Activated CD4-positive, alpha-beta T cell treated with anti-CD3 and anti-CD28 coated beads for 36 hours (primary cell): ENCODE results near the gene HOXA4. TPM values are rescaled to one million over a fixed set of nuclear protein-coding genes. Genes with fewer than 3 reads are reported as not detected.

Experiments
- ATAC-seq: fragments of 200-7000 bp; cut with Tn5 transposase; one replicate; pipeline ENCODE4 v1.10.0; 2021; ENCODE audit warnings: mild to moderate bottlenecking, moderate library complexity
- CTCF ChIA-PET: fragments of 350-600 bp; sonication (Branson Sonifier 250); formaldehyde crosslinking; loops from one replicate; lab custom pipeline; 2021; ENCODE audit warnings: antibody characterized with exemption; lab: Charles Lee
- POLR2A ChIA-PET: fragments of 350-600 bp; sonication (Branson Sonifier 250); formaldehyde crosslinking; loops from one replicate; lab custom pipeline; 2021; ENCODE audit warnings: antibody characterized with exemption, inconsistent platforms; lab: Charles Lee
- DNase-seq: peaks from one replicate; pipeline ENCODE4 v3.0.0-alpha.2; 2020
- H3K27ac Mint-ChIP-seq: one replicate; pipeline ENCODE4 v1.8.0; 2021; ENCODE audit warnings: mixed read lengths
- H3K27me3 Mint-ChIP-seq: one replicate; pipeline ENCODE4 v1.8.0; 2021; ENCODE audit warnings: mixed read lengths
- H3K36me3 Mint-ChIP-seq: one replicate; pipeline ENCODE4 v1.8.0; 2021; ENCODE audit warnings: low read depth, mixed read lengths
- H3K4me1 Mint-ChIP-seq: one replicate; pipeline ENCODE4 v1.8.0; 2021; ENCODE audit warnings: mixed read lengths
- H3K4me3 Mint-ChIP-seq: one replicate; pipeline ENCODE4 v1.8.0; 2021; ENCODE audit warnings: mild to moderate bottlenecking, moderate library complexity, mixed read lengths
- H3K9me3 Mint-ChIP-seq: one replicate; pipeline ENCODE4 v1.8.0; 2021; ENCODE audit warnings: low read depth, mixed read lengths
- intact Hi-C, 2 experiments: fragments of 100-400 bp; cut with DNase I in 1 of 2; cut with micrococcal nuclease in 1 of 2; formaldehyde crosslinking; loops; one replicate each; pipeline versions ENCODE4 v1.14.2 to v1.15.1; 2022 to 2024; cut with DNase I, micrococcal nuclease
- total RNA-seq, 2 experiments: library from RNA; stranded (reverse); gene quantifications; one replicate each; pipeline ENCODE4 v1.2.3, GENCODE V29; 2021

The HOXA4 gene
- total RNA-seq, 2 experiments from 2014 or later: 0.25 TPM; not detected in 1

DNA sequence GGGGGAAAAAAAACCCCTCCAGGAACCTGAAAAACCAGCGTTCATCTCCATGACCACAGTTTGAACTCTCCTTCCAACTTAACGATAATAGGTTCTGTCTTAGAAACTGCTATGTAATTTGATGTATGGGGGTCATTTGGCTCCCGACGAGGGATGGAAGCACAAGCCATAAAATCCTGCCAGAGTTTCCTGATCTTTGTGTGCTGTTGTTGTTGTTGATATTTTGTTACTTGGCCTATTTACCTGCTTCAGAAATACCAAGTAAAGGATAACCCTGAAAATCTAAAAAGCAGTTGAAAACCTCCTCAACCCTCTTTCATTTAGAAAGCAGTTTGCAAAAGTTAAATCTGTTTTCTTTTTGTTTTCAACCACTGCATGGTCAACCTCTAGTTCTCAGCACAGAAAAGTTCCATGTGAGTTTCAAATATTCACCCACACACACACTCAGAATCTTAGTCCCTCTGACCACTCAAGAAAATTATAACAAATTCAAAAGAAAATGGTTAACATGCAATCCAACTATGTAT, 18.7 kb downstream of the HOXA4 start:
- no peaks in the 10 kb centered on the region for H3K4me1 Mint-ChIP-seq
- ATAC-seq: no peak
- peaks cover 13% of the 10 kb centered on the region for H3K27me3 Mint-ChIP-seq
- DNase-seq: no peak
- H3K9me3 Mint-ChIP-seq: no peaks in the 10 kb centered on the region
- no peak overlapping the region for H3K4me3 Mint-ChIP-seq
- POLR2A ChIA-PET: no interaction called here
- CTCF ChIA-PET: no interaction called here
- H3K27ac Mint-ChIP-seq: no peak overlapping the region
- H3K36me3 Mint-ChIP-seq: no peaks in the 10 kb centered on the region
- intact Hi-C loops: no loop called here

DNA sequence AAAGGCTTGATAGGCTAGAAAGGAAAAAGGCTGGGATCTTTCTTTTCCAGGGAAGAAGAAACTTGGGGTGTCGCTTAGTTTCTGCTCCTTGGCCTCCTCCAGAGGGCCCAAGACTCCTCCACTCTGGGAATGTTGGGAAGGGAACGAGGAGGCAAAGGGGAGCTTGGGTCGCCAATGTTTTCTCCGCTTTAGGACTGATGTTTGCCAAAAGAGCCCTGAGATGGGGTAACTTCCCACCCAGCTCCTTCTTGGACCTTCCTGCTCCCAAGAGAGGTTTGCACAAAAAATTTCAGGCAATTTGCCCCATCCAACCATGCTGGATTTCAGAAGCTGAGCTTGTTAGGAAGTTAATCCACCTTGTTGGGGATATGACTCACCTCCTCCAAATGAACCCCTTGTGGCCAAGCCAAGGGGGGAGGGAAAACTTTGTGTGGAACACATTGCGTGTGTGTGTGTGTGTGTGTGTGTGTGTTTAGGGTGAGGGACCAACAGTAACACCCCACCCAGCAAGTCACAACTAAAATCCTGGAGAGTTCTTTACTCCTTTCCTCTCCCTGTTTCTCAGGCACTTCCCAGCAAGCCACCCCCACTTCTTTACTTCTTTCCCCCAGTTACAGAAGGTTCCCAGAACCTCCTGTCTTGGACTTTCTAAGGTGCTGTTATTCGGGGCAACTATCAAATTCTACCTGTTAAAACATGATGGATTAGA, 19.4 kb downstream of the HOXA4 start:
- intact Hi-C loops: no loop called here
- Mint-ChIP-seq H3K4me3 (no peak overlapping the region), H3K27me3 (peaks cover 11% of the 10 kb centered on the region), H3K36me3 (no peaks in the 10 kb centered on the region), H3K9me3 (no peaks in the 10 kb centered on the region), H3K4me1 (no peaks in the 10 kb centered on the region), H3K27ac (no peak overlapping the region)
- ATAC-seq (no peak), DNase-seq (no peak)
- CTCF ChIA-PET: no interaction called here
- POLR2A ChIA-PET: no interaction called here

DNA sequence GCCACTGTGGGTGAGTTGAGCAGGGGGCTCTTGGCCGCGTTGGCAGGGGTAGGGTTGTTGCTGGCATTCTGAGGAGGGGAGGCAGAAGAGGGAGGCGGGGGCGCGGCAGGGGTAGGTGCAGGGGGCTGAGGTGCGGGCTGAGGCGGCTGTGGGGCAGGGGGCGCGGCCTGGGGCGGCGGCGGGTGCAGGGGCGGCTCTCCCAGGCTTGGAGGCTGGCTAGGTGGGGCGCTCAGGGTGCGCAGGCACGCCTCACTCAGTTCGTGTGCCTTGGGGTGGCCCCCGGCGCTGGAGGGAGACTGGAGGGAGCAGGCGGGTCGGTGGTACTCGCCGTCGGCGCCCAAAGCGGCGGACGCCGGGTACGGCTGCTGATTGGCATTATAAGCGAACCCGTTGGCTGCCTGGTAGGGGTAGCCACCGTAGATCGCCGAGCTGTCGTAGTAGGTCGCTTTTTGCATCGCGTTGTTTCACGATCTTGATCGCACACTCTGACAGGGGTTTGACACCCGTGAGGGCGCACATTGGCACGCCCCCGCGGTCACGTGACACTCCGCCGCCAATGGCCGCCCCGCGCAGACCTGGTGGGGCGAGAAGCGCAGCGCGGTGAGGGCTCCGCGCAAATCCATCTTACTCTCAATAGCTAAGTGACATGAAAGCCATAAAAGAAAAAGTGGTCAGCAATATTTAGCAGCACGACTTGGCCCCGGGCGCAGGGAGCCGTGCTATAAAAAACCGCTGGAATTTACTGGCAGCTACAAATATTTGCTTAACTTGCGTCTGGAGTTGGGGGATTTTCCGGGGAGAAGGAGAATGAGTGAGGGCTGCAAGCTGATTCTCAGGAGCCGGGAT, 20.1 kb downstream of the HOXA4 start:
- ChIA-PET CTCF (interaction anchor here (1.0 kb wide), 1 partner anchor 25 kb away, joined by 3 read pairs; no protein-coding TSS in a partner anchor), POLR2A (no interaction called here)
- intact Hi-C loops: no loop called here
- Mint-ChIP-seq H3K4me1 (no peaks in the 10 kb centered on the region), H3K36me3 (no peaks in the 10 kb centered on the region), H3K4me3 (no peak overlapping the region), H3K9me3 (no peaks in the 10 kb centered on the region), H3K27me3 (peaks cover 18% of the 10 kb centered on the region), H3K27ac (no peak overlapping the region)
- DNase-seq: no peak
- ATAC-seq: no peak

DNA sequence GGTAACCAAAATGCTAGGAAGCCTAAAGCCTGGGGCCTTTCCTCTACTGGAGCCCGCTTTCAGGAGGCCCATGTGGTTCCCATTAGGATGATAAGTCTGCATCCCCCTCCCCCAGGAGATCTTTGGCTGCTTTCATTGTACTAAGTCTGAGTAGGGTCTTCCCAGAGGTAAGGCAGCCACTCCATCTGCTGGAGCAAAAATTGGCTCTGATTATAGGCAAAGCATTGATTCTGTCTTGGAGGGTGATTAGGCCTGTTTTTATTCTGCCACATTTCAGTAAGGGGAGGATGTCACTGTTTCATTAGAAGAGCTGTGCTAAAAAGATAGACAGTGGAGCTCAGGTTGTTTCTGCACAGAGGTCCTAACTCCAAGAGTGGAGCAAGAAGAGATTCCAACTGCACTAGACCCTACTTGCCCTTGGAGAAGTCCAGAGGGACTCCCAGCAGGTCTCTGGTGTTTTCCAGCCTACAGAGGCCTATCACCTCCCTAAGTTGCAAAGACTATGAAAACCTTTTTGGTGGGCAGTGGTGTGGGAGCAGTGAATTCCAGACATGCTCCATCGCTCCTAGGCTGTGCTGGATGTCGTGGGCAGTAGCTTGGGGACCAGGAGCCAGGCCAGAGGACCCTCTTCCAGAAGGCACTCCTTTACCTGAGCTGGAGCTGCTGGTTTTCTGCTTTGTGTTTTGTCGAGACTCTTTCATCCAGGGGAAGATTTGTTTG, 20.9 kb downstream of the HOXA4 start:
- no peak for DNase-seq
- no peaks in the 10 kb centered on the region for H3K9me3 Mint-ChIP-seq
- H3K4me3 Mint-ChIP-seq: no peak overlapping the region
- ATAC-seq: no peak
- POLR2A ChIA-PET: no interaction called here
- CTCF ChIA-PET: interaction anchor here (1.0 kb wide), 1 partner anchor 25 kb away, joined by 3 read pairs; no protein-coding TSS in a partner anchor
- no peaks in the 10 kb centered on the region for H3K4me1 Mint-ChIP-seq
- peaks cover 22% of the 10 kb centered on the region for H3K27me3 Mint-ChIP-seq
- no peaks in the 10 kb centered on the region for H3K36me3 Mint-ChIP-seq
- no peak overlapping the region for H3K27ac Mint-ChIP-seq
- intact Hi-C loops: no loop called here

DNA sequence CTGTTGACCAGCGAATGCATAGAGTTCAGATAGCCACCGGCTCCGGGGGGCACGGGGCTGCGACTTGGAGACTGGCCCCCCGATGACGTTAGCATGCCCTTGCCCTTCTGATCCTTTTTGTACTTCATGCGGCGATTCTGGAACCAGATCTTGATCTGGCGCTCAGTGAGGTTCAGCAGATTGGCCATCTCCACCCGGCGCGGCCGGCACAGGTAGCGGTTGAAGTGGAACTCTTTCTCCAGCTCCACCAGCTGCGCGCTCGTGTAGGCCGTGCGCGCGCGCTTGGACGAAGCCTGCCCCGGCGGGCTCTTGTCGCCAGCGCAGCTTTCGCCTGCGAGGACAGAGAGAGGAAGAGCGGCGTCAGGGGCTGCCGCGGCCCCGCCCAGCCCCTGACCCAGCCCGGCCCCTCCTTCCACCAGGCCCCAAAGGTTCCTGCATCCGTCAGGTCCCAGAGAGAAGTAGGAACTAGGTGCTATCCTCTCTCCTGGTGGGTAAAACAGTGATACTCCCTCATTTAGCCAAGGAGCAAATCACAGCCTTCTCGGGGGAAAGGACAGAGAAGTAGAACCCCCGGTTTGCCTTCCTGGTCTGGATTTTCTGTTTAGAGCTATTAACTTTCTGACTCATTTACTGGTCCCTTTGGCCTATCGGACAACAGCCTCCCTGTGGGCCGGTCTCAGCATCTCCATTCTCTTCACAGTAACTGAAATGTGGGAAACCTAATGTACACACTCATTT, 22.0 kb downstream of the HOXA4 start:
- H3K27me3 Mint-ChIP-seq: peaks cover 31% of the 10 kb centered on the region
- H3K9me3 Mint-ChIP-seq: no peaks in the 10 kb centered on the region
- H3K4me1 Mint-ChIP-seq: peaks cover 4% of the 10 kb centered on the region
- H3K36me3 Mint-ChIP-seq: no peaks in the 10 kb centered on the region
- no peak overlapping the region for H3K4me3 Mint-ChIP-seq
- CTCF ChIA-PET: no interaction called here
- POLR2A ChIA-PET: no interaction called here
- ATAC-seq: no peak
- DNase-seq: no peak
- no peak overlapping the region for H3K27ac Mint-ChIP-seq
- intact Hi-C loops: no loop called here

DNA sequence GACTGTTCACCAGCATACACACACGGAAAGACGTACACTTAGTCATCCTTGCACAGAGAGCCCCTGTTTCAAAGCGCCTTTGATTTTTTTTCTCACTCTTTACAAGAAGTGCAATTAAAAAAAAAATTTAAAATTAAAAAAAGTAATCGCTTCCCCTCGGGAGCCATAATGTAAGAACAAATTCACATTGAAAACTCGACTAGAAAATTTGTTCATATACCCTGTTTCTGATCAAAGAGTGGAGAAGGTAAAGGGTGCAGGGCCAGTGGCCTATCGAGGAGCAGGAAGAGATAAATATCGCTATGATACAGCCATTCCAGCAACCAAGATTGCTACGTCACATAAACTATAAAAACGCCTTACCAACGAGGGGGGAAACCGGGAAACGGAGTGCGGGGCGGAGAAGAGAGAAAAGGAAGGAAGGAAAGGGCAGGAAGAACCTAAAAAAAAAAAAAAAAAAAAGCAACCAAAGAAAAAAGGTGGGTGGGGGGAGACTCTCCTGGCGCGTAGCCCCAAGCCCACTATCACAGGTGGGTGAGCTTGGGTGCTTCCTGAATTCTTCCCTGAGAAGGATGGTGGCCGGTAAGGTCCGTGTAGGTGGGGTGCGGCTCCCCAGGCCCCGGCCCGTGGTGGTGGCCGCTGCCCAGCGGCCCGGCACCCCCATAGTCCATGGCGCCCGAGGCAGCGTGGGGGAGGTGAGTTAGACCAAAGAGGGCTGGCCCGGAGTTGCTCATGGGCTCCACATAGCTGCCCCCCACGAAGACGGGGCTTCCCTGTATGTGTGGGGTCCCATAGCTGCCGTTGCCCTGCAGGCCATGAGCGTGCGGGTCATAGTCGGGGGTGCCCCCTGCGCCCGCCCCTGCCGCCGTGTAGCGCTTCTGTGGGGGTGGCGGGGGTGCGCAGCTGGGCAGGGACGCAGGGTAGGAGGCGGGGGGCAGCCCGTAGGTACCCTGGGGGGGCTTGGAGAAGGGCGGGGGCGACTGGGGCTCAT, 22.9 kb downstream of the HOXA4 start:
- H3K4me1 Mint-ChIP-seq: peaks cover 9% of the 10 kb centered on the region
- ChIA-PET POLR2A (no interaction called here), CTCF (interaction anchor here (0.6 kb wide), 1 partner anchor 210 kb away, joined by 4 read pairs; no protein-coding TSS in a partner anchor)
- no peaks in the 10 kb centered on the region for H3K36me3 Mint-ChIP-seq
- ATAC-seq (no peak), DNase-seq (no peak)
- H3K4me3 Mint-ChIP-seq: no peak overlapping the region
- intact Hi-C loops: no loop called here
- H3K27me3 Mint-ChIP-seq: peaks cover 37% of the 10 kb centered on the region
- H3K9me3 Mint-ChIP-seq: no peaks in the 10 kb centered on the region
- no peak overlapping the region for H3K27ac Mint-ChIP-seq

DNA sequence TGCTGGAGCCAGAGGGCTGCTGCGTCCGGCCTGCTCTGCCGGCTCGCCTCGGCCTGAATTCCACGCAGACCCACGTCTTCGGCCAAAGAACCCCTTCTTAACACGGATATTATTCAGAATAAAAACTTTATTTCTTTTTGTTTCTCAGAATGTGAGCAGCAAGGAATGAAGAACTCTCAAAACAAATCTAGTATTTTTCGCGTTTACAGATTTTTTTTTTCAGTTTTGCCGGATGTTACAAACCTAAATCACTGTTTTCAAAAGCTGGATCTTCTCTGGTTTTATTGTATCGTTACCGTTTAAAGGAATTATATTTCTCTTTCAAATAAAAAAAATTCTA, 23.7 kb downstream of the HOXA4 start:
- DNase-seq (no peak), ATAC-seq (no peak)
- intact Hi-C loops: no loop called here
- Mint-ChIP-seq H3K36me3 (no peaks in the 10 kb centered on the region), H3K27me3 (peaks cover 43% of the 10 kb centered on the region), H3K9me3 (no peaks in the 10 kb centered on the region), H3K4me3 (no peak overlapping the region), H3K27ac (no peak overlapping the region), H3K4me1 (peaks cover 15% of the 10 kb centered on the region)
- ChIA-PET POLR2A (no interaction called here), CTCF (no interaction called here)

DNA sequence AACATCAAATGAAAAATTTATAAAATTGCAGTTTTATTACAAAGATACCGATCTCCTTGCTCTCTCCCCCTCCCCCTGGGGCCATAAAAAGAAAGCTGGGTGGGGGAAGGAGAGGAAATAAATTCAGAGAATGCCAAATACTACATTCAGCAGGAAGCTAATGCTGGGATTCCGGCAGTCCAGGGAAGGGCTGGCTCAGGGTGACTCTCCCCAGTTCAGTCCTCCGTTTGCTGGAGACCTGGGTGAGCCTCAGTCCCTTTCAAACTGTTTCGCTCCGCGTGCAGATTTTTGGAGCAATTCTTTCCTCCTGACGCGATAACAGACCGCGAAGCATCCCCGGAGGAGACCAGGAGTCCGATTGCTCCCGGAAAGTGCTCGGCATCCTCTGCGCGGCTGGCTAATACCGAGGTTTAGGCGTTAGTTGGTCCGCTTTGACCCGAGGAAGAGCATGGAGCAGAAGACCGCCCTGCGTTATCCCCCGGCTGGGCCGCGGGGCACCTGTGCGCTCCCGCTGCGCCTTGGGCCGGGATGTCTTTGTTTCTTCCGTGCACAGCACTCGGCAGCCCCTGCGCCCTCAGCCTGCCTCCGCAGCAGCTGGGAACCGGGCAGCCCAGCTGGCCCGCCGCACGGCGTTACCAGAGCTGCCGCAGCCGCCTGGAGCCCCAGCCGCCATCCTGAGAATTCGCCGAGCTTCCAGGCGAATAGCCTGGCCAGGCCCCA, 24.2 kb downstream of the HOXA4 start:
- Mint-ChIP-seq H3K36me3 (no peaks in the 10 kb centered on the region), H3K9me3 (no peaks in the 10 kb centered on the region), H3K4me1 (peaks cover 18% of the 10 kb centered on the region), H3K27ac (no peak overlapping the region), H3K27me3 (peaks cover 46% of the 10 kb centered on the region), H3K4me3 (no peak overlapping the region)
- ATAC-seq (no peak), DNase-seq (no peak)
- intact Hi-C loops: no loop called here
- ChIA-PET CTCF (no interaction called here), POLR2A (no interaction called here)

DNA sequence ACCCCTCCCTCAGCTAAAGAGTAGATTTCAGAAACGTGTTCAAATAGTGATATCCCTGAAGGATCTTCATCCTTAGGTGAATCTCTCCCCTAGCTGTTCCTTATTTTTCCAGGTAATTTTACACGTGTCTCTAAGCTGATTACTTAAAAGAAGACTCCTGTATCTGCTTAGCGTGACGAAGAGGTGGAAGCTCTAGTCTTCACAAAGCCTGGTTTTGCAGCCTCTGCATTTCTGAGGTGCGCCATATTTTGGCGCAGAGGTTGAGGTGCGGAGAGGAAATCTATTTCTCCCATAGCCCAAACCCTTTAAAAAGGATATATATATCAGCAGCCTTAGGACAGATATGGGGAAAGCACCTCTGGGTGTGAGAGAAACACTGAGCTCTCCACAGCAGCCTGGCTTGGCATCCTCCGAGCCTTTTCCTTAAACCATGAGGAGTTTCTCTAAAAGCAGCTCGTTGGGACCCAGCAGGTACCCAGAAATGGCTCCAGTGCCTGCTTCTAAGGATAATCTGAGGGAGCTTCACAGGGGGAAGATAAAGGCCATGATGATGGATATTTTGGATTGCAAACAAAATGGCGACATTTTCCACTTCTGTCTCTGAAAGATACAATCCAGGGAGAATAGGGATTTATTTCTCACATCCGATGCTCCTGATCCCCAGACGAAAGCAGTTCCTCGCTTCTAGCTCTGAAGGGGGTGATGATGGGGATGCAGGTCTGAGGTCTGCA, 25.1 kb downstream of the HOXA4 start:
- POLR2A ChIA-PET: no interaction called here
- intact Hi-C loops: no loop called here
- H3K9me3 Mint-ChIP-seq: no peaks in the 10 kb centered on the region
- H3K27ac Mint-ChIP-seq: no peak overlapping the region
- peaks cover 18% of the 10 kb centered on the region for H3K4me1 Mint-ChIP-seq
- ATAC-seq: no peak
- no peak for DNase-seq
- H3K4me3 Mint-ChIP-seq: no peak overlapping the region
- H3K36me3 Mint-ChIP-seq: no peaks in the 10 kb centered on the region
- CTCF ChIA-PET: interaction anchor here (0.6 kb wide), 1 partner anchor 45 kb away, joined by 3 read pairs; no protein-coding TSS in a partner anchor
- peaks cover 55% of the 10 kb centered on the region for H3K27me3 Mint-ChIP-seq
